ENCODE data around the gene ZDHHC11B. TPM values are rescaled to one million over a fixed set of nuclear protein-coding genes. Genes with fewer than 3 reads are reported as not detected.
"Not testable (repeated sequence)": the region's sequence is repeated elsewhere in the genome, so short reads cannot be mapped to it uniquely, and the experiment has no call there.

Gene ZDHHC11B
- total RNA-seq, 1 experiment from 2014 or later, result 1.4 TPM

- not testable (repeated sequence) for H3K27me3 ChIP-seq (ENCODE audit: insufficient read depth, low read length); H2BK15ac ChIP-seq (ENCODE audit: low read depth, low read length); H3K27ac ChIP-seq (ENCODE audit: insufficient read length, low read depth, low read length); H3K9me3 ChIP-seq (ENCODE audit: control insufficient read depth, low read depth, low read length); H4K5ac ChIP-seq (ENCODE audit: insufficient read length, low read depth, low read length); H3K9ac ChIP-seq (ENCODE audit: extremely low read depth, insufficient read length, low read length); H3K23me2 ChIP-seq (ENCODE audit: insufficient read length, low read depth, low read length, poor library complexity, severe bottlenecking); H4K91ac ChIP-seq (ENCODE audit: insufficient read length, low read depth, low read length); H2BK12ac ChIP-seq (ENCODE audit: insufficient read length, low read depth, low read length); H3T11ph ChIP-seq (ENCODE audit: low read length); H2BK120ac ChIP-seq (ENCODE audit: low read depth, low read length, poor library complexity, severe bottlenecking); H4K20me1 ChIP-seq (ENCODE audit: control insufficient read depth, insufficient read depth, insufficient read length); H3K27ac Mint-ChIP-seq; H3K4me1 ChIP-seq (ENCODE audit: insufficient read depth, low read length); H3K23ac ChIP-seq (ENCODE audit: insufficient read length, low read depth, low read length); H2AK5ac ChIP-seq (ENCODE audit: insufficient read length, low read length); H3K14ac ChIP-seq (ENCODE audit: insufficient read depth, low read length); H3K9me3 Mint-ChIP-seq; H2BK20ac ChIP-seq (ENCODE audit: low read depth, low read length, poor library complexity, severe bottlenecking); H3K4ac ChIP-seq (ENCODE audit: low read depth, low read length); H3K56ac ChIP-seq (ENCODE audit: insufficient read length, low read depth, low read length); H3K36me3 Mint-ChIP-seq (ENCODE audit: insufficient read depth in 1 of 3, low read depth in 3 of 3); H3K4me2 ChIP-seq (ENCODE audit: insufficient read depth, insufficient read length, low read length); H2BK5ac ChIP-seq (ENCODE audit: insufficient read length, low read length); H3K18ac ChIP-seq (ENCODE audit: insufficient read length, low read depth, low read length); H3K4me3 Mint-ChIP-seq; H4K8ac ChIP-seq (replicated peaks; ENCODE audit: insufficient read length, low read depth, low read length); H2AFZ ChIP-seq (ENCODE audit: low read length); H3K4me1 Mint-ChIP-seq; H3K79me1 ChIP-seq (ENCODE audit: insufficient read depth, low read depth, low read length, poor library complexity, severe bottlenecking); H3K79me2 ChIP-seq (ENCODE audit: insufficient read depth, low read length)
- peak; percentile 67 for DNase-seq
- no CpG with 5 or more reads among the region's 9 CpGs for whole genome bisulfite sequencing (ENCODE audit: extremely low coverage, insufficient read length, low lambda C conversion rate)
- TF ChIP-seq CTCF (conservative IDR thresholded peaks at IDR 0.05), result peak; percentile 52
- peaks cover 17% of the 10 kb centered on the region for H3K27me3 Mint-ChIP-seq (ENCODE audit: low read depth)
Measured at GRCh38 chr5:727087-727486, 57.4 kb downstream of the ZDHHC11B start.

- not testable (repeated sequence) for H3K4me3 Mint-ChIP-seq; H3K56ac ChIP-seq (ENCODE audit: insufficient read length, low read depth, low read length); H3K36me3 Mint-ChIP-seq (ENCODE audit: insufficient read depth in 1 of 3, low read depth in 3 of 3); H3K14ac ChIP-seq (ENCODE audit: insufficient read depth, low read length); H3K4ac ChIP-seq (ENCODE audit: low read depth, low read length); H3K79me1 ChIP-seq (ENCODE audit: insufficient read depth, low read depth, low read length, poor library complexity, severe bottlenecking); H2AFZ ChIP-seq (ENCODE audit: low read length); H2BK5ac ChIP-seq (ENCODE audit: insufficient read length, low read length); H3K9me3 ChIP-seq (ENCODE audit: control insufficient read depth, low read depth, low read length); H3K23ac ChIP-seq (ENCODE audit: insufficient read length, low read depth, low read length); H3K9ac ChIP-seq (ENCODE audit: extremely low read depth, insufficient read length, low read length); H3K27me3 ChIP-seq (ENCODE audit: insufficient read depth, low read length); H3K4me1 ChIP-seq (ENCODE audit: insufficient read depth, low read length); H3K18ac ChIP-seq (ENCODE audit: insufficient read length, low read depth, low read length); H3K4me2 ChIP-seq (ENCODE audit: insufficient read depth, insufficient read length, low read length); H2BK20ac ChIP-seq (ENCODE audit: low read depth, low read length, poor library complexity, severe bottlenecking); DNase-seq; H4K8ac ChIP-seq (replicated peaks; ENCODE audit: insufficient read length, low read depth, low read length); H3K27ac ChIP-seq (ENCODE audit: insufficient read length, low read depth, low read length); H3K4me1 Mint-ChIP-seq; H4K91ac ChIP-seq (ENCODE audit: insufficient read length, low read depth, low read length); H3T11ph ChIP-seq (ENCODE audit: low read length); H2BK15ac ChIP-seq (ENCODE audit: low read depth, low read length); H4K20me1 ChIP-seq (ENCODE audit: control insufficient read depth, insufficient read depth, insufficient read length); H2BK120ac ChIP-seq (ENCODE audit: low read depth, low read length, poor library complexity, severe bottlenecking); H2BK12ac ChIP-seq (ENCODE audit: insufficient read length, low read depth, low read length); H3K23me2 ChIP-seq (ENCODE audit: insufficient read length, low read depth, low read length, poor library complexity, severe bottlenecking); H2AK5ac ChIP-seq (ENCODE audit: insufficient read length, low read length); H3K27ac Mint-ChIP-seq; H4K5ac ChIP-seq (ENCODE audit: insufficient read length, low read depth, low read length); H3K79me2 ChIP-seq (ENCODE audit: insufficient read depth, low read length)
- WGBS (ENCODE audit: extremely low coverage, insufficient read length, low lambda C conversion rate), result no CpG with 5 or more reads among the region's 6 CpGs
- Mint-ChIP-seq H3K27me3 (ENCODE audit: low read depth) (peaks cover 39% of the 10 kb centered on the region), H3K9me3 (peaks cover 7 to 12% of the 10 kb centered on the region in 2 experiments; a peak in 3 of 5 replicates)
Measured at GRCh38 chr5:723865-724264, 60.7 kb downstream of the ZDHHC11B start.
